Gastroesophageal sphincter (tissue), 3 donors: ENCODE data around the gene PPP2R2B.

Experiments
- EP300 ChIP-seq: sonication (generic); formaldehyde crosslinking; IDR thresholded peaks from one replicate; pipeline ENCODE4 v1.6.1; 2017; ENCODE audit warnings: antibody characterized with exemption, mild to moderate bottlenecking
- POLR2A ChIP-seq, 2 donors: fragments of 450-650 bp; IDR thresholded peaks; one replicate each; pipeline ENCODE4 v1.6.1; 2017; ENCODE audit warnings: antibody characterized with exemption in 2 of 2, mild to moderate bottlenecking in 2 of 2, moderate library complexity in 1 of 2
- POLR2AphosphoS5 ChIP-seq: sonication (generic); formaldehyde crosslinking; IDR thresholded peaks from one replicate; pipeline ENCODE4 v1.6.1; 2017; ENCODE audit warnings: antibody characterized with exemption
- TF ChIP-seq, protein P1 (sequence below), 4 experiments: fragments of 200-600 bp in 2 of 4; fragments of 450-650 bp in 2 of 4; sonication (generic) in 1 of 4; IDR thresholded peaks; one replicate each; pipeline ENCODE4 v1.5.1; 2017 to 2019; ENCODE audit warnings: antibody characterized with exemption in 4 of 4, mild to moderate bottlenecking in 2 of 4, moderate library complexity in 2 of 4

DNA sequence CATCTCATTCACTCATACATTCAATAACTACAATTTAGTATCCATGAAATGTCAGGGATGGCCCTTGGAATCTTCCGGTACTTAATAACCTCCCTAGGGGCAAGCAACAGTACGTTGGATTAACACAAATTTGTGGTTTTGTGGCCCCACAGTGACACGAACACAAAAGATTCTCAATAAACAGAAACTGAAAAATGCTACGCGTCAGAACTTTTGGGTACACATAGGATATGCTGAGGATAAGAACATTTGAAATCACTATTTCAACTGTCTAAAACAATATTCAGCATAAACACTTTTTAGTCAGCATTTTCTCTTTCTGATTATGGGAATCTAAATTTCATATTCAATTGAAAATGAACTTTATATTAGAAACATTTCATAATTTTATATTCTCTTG, 255.5 kb downstream of the PPP2R2B start:
- no peak for TF ChIP-seq POLR2A (IDR thresholded peaks at IDR 0.05)
- TF ChIP-seq, protein P1, sequence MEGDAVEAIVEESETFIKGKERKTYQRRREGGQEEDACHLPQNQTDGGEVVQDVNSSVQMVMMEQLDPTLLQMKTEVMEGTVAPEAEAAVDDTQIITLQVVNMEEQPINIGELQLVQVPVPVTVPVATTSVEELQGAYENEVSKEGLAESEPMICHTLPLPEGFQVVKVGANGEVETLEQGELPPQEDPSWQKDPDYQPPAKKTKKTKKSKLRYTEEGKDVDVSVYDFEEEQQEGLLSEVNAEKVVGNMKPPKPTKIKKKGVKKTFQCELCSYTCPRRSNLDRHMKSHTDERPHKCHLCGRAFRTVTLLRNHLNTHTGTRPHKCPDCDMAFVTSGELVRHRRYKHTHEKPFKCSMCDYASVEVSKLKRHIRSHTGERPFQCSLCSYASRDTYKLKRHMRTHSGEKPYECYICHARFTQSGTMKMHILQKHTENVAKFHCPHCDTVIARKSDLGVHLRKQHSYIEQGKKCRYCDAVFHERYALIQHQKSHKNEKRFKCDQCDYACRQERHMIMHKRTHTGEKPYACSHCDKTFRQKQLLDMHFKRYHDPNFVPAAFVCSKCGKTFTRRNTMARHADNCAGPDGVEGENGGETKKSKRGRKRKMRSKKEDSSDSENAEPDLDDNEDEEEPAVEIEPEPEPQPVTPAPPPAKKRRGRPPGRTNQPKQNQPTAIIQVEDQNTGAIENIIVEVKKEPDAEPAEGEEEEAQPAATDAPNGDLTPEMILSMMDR (IDR thresholded peaks at IDR 0.05) = no peak
- no peak for TF ChIP-seq POLR2AphosphoS5
- TF ChIP-seq EP300 = no peak
